HG03045 (cell line): Measurements from ENCODE around the gene LRRC43.
"Not testable (repeated sequence)": the region's sequence is repeated elsewhere in the genome, so short reads cannot be mapped to it uniquely, and the experiment has no call there.

Source experiments
- ATAC-seq: cut with Tn5 transposase; IDR thresholded peaks from one replicate; pipeline ENCODE4 v1.9.1; 2021; ENCODE audit warnings: mild to moderate bottlenecking, moderate library complexity; ENCODE audit not compliant: unreplicated experiment

LRRC43 gene

DNA sequence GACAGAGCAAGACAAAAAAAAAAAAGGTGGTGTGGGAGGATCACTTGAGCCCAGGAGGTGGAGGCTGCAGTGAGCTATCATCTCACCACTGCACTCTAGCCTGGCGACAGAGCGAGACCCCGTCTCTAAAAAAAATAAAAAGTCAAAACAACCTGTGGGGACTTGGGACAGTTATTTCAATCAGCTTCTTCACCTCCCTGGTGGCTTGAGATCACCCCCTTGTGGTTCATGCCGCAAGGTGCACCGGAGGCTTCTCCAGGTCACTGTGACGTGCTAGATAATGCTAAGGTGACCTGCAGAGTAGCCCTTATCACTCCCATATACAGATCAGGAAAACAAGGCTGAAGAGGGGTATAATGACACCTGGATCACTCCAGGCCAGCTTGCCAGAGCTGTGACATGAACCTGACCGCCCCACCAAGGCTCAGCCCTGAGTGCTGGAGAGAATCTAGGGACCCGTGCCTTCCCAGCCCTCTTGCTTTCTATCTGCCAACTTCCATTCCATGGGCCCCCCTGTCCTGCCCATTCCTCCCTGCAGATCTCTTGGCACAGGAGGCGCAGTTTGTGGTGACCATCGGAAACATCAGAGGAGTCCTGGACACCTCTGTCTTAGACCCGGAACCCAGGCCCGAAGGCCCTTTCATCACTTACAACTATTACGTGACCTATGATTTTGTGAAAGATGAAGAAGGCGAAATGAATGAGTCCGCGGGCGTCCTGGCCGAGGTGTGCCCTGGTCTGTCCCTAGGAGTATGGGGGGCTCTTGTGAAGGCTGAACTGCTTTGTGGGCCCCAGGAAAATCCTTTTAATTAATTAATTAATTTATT is 8.1 kb downstream of the LRRC43 start:
- no peak for ATAC-seq

DNA sequence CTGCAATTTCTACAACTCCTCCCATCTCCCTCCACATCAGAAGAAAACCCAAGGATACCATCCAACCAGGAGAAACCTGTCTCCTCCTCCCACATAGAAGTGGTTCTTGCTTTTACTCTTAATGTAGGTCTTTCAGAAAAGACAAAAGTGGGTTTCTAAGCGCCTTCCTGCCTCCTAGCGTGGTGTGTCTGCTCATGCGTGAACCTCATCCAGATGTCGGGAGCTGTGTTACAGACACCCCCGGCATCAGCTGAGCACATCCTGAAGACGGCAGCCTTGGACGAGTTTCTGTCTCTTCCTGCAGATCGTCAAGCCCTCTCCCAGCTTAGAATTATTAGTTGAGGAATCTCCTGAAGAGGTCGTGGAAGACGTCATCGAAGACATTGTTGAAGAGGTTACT is 9.5 kb downstream of the LRRC43 start:
- ATAC-seq: no peak

DNA sequence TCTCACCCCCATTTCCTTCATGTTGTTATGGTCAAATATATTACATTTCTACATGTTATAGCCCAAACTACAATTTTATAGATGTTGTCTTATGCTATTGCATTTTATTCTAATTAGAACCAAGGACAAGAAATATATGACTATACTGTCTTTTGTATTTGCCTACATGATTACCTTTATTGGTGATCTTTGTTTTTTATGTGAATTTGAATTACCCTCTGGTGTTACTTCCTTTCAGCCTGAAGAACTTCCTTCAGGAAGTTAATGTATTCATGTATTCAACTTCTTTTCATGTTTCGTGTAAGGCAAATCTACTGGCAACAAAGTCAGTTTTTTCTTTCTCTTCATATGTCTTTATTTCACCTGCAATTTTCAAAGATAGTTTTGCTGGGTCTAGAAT is 11.9 kb downstream of the LRRC43 start:
- no peak for ATAC-seq

DNA sequence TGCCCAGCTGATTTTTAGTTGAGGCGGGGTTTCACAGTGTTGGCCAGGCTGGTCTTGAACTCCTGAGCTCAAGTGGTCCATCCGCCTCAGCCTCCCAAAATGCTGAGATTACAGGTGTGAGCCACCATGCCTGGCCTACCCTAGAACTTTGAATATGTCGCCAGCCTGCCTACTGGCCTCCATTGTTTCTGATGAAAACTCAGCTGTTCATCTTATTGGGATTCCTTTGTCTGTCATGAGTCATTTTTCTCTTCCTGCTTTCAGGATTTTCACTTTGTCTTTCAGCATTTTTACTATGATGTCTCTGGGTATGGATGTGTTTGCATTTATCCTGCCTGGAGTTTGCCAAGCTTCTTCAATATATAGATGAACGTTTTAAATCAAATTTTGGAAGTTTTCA is 12.5 kb downstream of the LRRC43 start:
- ATAC-seq: no peak

DNA sequence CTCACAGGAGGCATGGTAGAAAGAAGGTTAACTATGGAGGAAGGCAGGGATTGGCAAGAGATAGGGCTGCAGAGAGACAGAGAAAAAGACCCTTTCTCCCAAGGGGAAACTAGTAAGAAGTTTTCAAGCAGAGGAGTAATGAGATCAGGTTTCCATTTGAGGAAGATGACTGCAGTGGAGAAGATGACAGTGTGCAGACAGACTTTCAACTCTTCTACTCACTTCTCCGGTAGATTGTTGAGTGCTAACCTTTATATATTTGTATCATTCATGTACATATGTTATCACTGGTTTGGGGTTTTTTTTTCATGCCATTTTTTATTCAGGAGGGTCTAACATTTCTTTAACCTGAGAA is 14.7 kb downstream of the LRRC43 start:
- ATAC-seq: no peak

DNA sequence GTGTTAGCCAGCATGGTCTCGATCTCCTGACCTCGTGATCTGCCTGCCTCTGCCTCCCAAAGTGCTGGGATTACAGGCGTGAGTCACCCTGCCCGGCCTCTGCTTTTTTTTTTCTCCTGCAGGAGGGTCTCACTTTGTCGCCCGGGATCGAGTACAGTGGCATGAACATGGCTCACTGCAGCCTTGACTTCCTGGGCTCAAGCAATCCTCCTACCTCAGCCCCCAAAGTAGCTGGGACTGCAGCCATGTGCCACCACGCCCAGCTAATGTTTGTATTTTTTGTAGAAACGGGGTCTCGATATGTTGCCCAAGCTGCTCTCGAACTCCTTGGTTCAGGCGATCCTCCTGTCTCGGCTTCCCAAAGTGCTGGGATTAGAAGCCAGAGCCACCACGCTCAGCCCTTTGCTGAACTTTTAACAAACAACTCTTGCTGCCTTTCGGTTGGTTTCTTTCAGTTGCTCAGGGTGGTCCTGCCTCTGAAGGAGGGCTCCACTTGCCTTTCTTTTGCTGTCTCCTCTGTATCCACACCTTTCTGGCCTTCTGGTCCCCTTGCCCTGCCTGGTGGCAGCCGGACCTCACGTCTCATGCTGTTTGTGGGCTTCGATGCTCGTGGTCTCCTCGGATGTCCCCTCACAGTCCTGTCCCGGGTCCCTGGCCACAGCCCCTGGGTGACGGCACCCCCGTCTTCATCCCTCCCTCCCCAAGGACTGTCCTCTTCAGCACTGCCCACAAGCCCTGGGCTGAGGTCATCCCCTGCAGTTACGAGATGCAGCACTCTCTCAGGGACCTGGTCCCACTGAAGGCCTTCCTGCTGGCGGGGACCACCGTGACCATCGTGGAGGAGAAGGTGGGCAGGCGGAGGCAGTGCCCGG is 16.8 kb downstream of the LRRC43 start:
- ATAC-seq: no peak

DNA sequence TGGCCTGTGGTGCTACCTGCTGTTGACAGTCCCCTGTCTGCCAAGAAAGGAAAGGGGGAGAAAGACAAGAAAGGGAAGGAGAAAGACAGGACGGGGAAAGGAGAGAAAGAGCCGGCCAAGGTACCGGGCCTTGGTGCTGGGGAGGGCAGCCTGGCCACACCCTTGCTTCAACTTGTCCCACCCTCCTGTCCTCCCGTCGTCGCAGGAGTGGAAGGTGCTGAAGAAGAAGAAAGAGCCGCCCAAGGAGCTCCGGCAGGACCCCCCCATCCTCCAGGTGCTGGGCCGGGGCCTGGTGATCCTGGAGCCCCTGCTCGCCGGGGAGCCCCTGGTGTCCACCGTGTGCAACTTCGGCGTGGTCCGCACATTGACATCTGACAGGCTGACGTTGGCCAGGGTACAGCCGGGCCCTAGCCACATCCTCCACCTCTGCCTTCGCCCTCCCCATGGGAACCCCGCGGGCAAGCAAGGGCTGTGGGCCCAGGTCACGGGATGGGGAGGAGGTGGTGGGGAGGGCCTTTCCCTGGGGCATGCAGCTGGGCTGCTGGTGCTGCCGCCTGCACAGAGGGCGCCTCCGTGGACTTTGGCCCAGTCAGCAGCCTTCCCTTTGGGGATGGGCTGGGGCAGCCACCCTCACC is 17.7 kb downstream of the LRRC43 start:
- no peak for ATAC-seq

DNA sequence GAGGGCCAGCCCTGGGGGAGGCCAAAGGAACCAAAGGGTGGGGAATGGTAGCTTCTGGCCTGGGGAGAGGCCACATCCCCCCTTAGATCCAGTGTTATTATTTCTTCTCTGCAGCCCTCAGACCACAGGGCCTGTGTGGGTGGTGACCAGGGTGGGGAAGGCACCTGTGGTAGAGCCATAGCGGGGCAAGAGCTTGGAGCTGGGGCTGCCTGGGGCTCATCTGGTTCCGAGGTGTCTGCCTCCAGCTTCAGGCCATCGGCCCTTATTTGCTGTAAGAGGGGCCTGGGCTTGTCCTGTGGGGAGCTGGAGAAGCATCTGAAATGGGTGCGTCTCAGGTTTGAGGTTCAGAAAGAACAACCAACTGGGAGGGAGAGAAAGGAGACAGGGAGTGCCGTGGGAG is 18.5 kb downstream of the LRRC43 start:
- ATAC-seq: no peak

DNA sequence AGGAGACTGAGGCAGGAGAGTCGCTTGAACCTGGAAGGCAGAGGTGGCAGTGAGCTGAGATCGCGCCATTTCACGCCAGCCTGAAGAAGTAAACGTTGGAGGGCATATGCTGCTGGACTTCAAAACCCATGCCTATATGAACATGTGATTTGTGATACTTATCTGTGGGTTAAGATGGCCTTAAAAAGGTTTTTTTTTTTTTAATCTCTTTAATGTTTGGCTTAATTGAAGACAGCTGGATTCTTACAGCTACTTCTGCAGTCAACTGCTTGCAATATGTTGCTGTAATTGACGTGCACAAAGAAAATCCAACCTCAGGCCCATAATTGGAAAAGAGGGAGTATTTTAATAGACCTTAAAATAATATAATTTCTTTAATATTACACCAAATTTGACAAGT is 19.1 kb downstream of the LRRC43 start:
- ATAC-seq: no peak

DNA sequence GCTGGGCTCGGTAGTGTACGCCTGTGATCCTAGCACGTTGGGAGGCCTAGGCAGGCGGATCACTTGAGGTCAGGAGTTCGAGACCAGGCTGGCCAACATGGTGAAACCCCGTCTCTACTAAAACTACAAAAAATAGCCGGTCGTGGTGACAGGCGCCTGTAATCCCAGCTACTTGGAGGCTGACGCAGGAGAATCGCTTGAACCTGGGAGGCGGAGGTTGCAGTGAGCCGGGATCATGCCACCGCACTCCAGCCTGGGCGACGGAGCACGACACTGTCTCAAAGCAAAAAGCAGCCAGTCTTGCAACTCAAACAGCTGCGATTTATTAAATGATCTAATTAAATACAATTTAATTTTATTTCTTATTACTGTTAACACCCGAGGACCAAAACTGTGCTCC is 19.9 kb downstream of the LRRC43 start:
- ATAC-seq: not testable (repeated sequence)

DNA sequence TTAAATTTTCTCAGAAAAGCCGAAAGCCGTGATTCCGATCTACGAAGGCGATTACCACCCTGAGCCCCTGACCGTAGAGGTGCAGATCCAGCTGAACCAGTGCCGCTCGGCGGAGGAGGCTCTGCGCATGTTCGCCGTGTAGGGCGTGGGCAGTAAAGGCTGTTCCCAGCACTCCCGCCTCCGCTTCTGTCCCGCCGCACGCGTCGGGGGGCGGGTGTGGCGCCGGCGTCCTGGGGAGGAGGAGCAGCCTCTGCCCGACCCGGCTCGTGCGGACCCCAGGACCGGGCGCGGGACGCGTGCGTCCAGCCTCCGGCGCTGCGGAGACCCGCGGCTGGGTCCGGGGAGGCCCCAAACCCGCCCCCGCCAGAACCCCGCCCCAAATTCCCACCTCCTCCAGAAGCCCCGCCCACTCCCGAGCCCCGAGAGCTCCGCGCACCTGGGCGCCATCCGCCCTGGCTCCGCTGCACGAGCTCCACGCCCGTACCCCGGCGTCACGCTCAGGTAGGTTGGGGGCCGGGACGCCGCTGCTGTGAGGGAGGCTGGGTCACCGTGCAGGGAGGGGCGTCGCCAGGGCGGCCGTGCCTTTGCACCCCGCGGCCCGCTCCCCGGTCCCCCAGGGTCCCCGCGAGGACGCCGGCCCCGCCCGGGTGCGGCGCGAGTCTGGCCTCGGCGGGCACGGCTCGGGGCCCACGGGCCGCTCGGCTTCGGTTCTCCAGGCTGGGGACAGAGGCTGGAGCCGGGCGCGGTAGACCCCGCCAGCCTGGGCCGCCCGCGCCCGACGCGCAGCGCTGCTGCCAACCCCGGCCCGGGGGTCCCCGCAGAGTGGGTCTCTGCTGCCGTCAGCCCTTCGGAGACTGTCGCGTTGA is 20.6 kb downstream of the LRRC43 start, which contains the start of gene B3GNT4:
B3GNT4 (plus strand) TSS at position 409 of the 866 bp plus-strand sequence. CDS start 910 bp downstream, outside the sequence.
- ATAC-seq: peak; percentile 47

DNA sequence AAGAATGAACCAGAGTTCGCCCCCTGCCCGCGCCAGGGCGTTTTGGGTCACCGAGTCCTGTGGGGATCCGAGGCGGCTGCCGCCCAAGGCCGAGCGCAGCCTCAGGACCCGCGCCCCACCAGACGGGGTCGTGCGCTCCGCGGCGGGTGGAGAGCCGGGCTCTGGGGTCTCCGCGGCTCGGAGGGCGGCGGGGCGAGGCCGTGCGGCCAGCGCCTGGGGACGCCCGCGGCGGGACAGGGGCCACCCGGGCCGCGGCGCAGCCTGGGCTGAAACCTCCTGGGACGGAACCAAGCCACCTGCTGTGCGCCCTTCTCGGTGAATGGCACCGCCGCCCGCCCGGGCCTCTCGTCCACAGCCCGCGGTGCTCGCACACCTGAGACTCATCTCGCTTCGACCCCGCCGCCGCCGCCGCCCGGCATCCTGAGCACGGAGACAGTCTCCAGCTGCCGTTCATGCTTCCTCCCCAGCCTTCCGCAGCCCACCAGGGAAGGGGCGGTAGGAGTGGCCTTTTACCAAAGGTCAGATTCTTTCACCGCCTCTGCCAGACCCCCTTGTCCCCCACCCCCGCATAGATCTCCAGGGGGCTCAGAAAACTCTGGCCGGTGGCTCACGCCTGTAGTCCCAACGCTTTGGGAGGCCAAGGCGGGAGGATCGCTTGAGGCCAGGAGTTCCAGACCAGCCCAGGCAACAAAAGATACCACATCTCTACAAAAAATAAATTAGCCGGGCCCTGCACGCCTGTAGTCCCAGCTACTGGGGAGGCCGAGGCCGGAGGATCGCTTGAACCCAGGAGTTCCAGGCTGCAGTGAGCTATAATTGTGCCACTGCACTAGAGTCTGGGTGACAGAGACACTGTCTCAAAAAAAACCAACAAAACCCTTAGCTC is 21.5 kb downstream of the LRRC43 start:
- peak; percentile 17 for ATAC-seq

DNA sequence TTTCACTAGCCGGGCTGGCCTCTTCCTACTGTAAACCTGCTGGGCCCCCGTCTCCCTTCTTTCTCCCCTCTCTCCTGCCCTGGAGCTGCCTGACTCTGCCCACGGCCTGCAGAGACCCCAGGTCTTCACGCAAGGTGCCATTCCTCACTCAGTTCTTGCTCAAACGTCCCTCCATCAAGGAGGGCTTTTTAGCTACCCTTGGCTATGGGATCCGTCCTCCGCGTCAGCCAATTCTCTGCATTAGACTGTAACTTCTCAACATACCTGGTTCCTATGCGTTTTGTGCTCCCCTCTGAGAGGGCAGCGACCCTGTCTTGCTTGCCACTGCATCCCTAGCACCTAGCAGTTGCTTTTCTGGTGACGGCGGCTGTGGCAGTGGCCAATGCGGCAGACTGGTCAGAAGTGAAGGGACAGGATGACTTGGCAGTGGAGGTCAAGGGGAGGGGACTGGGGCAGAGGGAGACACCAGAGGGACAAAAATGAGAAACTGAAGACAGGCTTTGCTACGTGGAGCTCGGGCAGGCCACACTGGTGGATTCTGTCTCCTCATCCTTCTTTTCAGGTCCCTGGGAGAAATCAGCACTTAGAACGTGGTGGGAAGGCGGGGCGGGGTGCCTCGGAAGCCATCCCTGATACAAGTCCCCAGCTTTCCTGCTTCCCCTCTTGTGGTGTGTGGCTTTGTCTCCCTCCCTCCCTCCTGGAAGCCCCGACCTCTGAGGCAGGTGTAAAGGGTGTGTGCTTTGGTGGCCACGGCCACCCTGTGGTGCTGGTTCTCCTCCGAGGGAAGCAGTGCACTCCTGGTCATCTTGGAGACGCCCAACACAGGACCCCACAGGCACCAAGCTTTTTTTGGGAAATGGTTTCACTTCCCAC is 22.4 kb downstream of the LRRC43 start:
- ATAC-seq: no peak

DNA sequence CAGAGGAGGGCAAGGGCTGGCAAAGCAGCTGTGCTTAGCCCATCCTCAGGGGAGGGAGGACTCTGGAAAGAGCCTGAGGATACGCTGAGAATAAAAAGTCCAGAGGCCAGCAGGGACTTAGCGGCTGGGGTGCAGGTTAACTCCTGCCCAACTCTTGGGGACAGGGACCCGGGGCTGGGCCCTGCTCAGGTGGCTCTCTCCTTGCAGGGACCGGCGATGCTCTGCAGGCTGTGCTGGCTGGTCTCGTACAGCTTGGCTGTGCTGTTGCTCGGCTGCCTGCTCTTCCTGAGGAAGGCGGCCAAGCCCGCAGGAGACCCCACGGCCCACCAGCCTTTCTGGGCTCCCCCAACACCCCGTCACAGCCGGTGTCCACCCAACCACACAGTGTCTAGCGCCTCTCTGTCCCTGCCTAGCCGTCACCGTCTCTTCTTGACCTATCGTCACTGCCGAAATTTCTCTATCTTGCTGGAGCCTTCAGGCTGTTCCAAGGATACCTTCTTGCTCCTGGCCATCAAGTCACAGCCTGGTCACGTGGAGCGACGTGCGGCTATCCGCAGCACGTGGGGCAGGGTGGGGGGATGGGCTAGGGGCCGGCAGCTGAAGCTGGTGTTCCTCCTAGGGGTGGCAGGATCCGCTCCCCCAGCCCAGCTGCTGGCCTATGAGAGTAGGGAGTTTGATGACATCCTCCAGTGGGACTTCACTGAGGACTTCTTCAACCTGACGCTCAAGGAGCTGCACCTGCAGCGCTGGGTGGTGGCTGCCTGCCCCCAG is 23.4 kb downstream of the LRRC43 start:
- no peak for ATAC-seq

DNA sequence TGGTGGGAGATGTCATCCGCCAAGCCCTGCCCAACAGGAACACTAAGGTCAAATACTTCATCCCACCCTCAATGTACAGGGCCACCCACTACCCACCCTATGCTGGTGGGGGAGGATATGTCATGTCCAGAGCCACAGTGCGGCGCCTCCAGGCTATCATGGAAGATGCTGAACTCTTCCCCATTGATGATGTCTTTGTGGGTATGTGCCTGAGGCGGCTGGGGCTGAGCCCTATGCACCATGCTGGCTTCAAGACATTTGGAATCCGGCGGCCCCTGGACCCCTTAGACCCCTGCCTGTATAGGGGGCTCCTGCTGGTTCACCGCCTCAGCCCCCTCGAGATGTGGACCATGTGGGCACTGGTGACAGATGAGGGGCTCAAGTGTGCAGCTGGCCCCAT is 24.1 kb downstream of the LRRC43 start:
- ATAC-seq: no peak

DNA sequence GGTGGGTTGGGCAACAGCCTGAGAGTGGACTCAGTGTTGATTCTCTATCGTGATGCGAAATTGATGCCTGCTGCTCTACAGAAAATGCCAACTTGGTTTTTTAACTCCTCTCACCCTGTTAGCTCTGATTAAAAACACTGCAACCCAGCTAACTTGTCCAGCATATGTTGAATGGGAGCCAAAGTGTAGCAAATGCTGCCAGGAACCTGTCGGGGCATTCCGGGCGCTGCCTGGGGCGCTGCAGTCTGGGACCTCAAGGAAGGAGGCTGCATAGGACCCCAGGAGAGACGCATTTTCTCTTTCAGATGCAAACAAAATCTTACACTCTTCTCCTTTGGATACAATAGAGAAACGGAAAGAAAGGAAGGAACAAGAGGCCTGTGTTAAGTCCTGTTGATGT is 24.5 kb downstream of the LRRC43 start:
- ATAC-seq: no peak

DNA sequence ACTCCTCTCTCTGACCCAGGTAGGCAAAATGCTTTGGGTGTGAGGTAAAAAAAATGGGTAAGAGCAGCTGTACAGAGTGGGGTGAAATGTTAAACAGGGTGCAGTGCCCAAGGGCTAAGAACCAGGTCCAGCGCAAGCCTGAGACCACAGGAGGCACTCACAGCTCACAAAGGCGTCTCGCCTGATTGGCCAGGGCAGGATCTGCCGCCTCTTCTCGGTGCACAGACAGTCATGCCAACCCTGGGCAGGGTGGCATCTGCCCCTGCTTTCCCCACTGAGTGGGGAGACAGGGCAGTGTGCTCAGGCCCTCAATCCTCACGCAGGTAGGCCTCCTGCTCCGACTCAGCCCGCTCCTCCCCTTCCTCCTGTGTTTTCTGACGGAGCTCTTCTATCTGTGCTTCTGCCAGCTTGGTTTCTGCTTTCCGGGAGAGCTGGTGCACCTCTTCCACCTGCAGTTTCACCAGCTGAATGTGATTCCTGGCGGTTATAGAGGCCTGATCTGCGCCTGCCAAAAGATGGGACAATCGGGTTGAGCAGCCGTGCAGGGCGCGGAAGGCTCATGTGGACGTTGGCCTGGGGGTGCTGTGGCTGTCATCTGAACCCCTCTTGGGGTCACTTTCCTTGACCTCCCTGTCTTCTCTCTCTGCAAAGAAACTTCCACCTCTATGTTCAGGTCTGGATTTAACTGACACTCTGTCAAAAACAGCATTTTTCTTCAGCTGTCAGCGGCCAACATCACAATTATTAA is 25.3 kb downstream of the LRRC43 start:
- ATAC-seq: no peak
